GM12875 (cell line): ENCODE measurements around the gene RNF123.
"Not testable (repeated sequence)": the region's sequence is repeated elsewhere in the genome, so short reads cannot be mapped to it uniquely, and the experiment has no call there.

Experiments used
- H3K4me3 ChIP-seq: one replicate; pipeline ENCODE4 v1.5.1; 2011; ENCODE audit warnings: low read depth, low read length, control low read depth
- CTCF ChIP-seq: IDR thresholded peaks from 2 replicates; pipeline ENCODE4 v1.5.1; 2011; ENCODE audit warnings: low read depth, mild to moderate bottlenecking, control low read depth, inconsistent platforms, low read length, moderate library complexity, borderline replicate concordance; ENCODE audit not compliant: insufficient read depth

The RNF123 gene

GRCh38 chr3:49681232-49681522, 8.2 kb upstream of the RNF123 start:
- no peak for TF ChIP-seq CTCF
- H3K4me3 ChIP-seq, result no peak overlapping the region

GRCh38 chr3:49681543-49681942, 7.8 kb upstream of the RNF123 start:
- TF ChIP-seq CTCF, result no peak
- no peak overlapping the region for H3K4me3 ChIP-seq

DNA sequence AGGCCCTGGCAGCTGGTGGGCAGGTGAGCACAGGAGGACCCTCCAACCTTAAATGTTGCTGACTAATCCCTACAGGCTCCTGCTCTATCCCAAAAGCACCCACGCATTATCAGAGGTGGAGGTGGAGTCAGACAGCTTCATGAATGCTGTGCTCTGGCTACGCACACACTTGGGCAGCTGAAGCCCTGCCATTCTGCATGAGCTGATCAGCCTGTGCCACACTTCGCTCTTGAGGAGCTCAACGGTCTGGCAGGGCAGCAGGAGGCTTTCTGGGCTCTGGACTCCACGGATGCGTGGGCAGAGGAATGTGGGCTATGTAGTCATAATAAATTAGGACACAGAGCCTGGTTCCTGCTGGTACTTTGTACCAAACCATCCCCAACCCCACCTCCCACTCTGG, 6.2 kb upstream of the RNF123 start:
- no peak for TF ChIP-seq CTCF
- H3K4me3 ChIP-seq, result no peak overlapping the region

GRCh38 chr3:49684453-49684852, 4.9 kb upstream of the RNF123 start:
- H3K4me3 ChIP-seq, result not testable (repeated sequence)

GRCh38 chr3:49685103-49685502, 4.3 kb upstream of the RNF123 start:
- H3K4me3 ChIP-seq, result not testable (repeated sequence)

DNA sequence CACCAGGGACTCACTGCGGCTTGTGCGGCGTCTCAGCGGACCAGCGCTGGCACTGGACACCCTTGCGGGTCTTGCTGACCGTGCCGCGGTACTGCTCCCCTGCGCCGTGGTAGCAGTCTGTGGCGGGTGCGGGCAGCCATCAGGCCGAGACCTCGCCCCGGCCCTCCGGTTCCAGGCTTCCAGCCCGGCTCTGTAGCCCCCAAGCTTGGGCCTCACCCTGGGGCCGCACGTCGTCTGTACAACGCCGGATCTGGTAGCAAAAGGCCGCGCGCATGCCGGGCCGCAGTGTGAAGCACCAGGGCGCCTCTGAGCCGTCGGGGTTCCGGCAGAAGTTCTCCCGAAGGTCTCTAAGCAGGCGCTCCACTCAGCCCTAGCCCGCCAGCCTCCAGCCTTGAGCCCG, 3.5 kb upstream of the RNF123 start:
- H3K4me3 ChIP-seq, result not testable (repeated sequence)

DNA sequence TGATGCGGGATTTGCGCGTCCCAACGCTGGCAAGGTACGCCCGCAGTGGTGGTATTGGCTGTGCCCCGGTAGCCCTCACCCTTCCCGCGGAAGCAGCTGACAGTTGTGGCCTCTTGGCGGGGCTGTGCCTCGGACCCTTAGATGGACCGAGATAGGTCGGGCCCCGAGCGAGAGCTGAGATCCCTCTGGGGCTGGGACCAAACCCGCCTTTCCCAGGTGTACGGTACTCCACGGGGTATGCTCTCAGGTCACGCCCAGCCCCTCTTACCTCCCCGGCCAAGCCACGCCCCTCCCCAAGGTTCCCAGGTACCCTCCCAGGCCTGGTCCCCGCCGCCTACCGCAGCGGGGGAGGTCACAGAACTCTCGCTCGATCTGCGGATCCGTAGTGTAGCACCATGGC, 3.0 kb upstream of the RNF123 start:
- not testable (repeated sequence) for H3K4me3 ChIP-seq

DNA sequence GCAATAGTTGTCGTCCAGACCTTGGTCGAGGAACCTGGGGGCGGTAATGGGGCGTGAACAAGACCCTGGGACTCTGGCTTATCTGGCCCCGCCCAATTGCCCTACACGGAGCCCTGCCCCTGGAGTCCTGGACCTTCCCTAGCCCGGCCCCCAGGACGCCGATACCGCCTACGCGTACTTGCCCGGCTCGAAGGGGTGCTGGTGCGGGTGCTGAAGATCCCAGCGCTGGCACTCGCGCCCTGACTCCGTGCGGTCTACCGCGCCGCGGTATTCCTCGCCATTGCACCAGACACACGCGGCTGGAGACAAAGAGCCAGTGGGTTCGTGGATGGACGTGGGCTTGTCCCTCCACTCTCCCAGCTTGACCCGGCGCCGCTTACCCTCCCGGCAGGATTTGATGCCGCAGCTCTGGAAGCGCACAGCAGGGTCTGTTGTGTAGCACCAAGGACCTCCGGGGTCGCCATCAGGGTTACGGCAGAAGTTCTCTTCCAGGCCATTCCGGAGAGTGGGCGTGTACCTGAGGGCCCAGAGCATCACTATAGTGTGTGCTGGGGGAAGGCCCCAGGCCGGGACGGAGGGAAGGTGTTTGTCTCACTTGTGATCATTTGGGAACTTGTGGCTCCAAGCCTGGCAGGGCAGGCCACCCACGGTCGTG, 2.5 kb upstream of the RNF123 start:
- H3K4me3 ChIP-seq, result not testable (repeated sequence)

- H3K4me3 ChIP-seq, result not testable (repeated sequence)
Observed at GRCh38 chr3:49687424-49687795, 1.9 kb upstream of the RNF123 start.

- H3K4me3 ChIP-seq, result peak overlapping the region; percentile 71
Observed at GRCh38 chr3:49688338-49689045, 865 bp upstream of the RNF123 start.

DNA sequence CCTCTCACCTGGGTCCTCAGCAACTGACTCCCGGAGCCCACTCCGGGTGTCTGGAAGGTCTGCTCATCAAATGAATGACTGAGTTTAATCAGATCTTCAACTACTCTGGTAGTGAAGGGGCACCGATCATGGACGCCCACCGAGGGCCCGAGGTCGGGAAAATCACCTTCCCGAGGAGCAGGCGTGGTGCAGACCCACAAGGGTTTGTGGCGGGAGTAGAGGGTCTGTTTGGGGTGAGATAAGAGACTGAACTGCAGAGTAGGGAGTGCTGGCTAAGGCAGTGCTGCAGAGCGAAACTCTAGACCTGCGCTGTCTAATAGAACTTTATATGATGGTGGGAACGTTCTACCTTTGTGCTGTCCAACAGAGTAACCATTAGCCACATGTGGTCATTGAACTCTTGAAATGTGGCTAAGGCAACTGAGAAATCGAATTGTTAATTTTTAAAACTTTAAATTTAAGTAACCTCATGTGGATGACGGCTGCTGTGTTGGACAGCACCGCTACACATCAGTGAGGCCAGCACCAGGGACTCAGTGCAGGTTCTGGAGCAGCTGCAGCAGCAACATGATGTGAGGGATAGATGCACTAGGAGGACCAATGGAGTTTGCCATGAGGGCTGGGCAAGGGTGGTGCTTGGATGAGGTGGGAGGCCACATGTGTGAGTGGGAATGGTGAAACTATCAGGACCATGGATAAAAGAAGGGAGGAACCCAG, 709 bp downstream of the RNF123 start:
- H3K4me3 ChIP-seq, result peak overlapping the region; percentile 71

GRCh38 chr3:49690856-49691255, 1.5 kb downstream of the RNF123 start:
- H3K4me3 ChIP-seq, result not testable (repeated sequence)

- not testable (repeated sequence) for H3K4me3 ChIP-seq
Observed at GRCh38 chr3:49691481-49691880, 2.1 kb downstream of the RNF123 start.

DNA sequence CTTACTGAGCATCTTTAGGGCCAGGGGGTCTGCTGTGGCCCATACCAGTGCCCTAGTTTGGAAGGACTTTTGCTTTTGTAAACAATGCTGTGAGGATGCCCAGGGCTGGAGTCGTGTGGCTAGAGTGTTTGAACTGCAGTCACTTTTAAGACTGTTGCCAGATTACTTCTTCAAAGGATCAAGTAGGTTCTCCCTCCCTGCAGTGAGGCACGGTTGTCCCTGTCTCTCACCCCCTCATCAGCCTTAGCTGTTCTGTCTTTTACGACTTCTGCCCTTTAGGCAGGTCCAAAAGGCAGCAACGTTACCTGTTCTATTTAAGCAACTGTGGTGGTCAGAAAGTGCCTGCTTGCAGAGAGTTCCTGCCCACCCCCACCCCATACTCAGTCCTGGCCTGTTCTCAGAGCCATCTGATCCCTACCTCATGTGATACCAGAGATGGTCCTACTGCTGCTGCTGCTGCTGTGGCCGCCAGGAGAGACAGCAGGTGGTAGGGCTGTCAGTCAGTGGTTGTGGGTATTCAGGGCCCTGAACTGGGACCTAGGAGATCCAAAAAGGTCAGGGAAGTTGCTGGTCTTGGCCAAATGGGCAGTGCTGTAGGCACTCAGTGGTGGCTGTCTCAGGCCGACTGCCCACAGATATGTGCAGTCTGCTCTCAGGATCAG, 5.2 kb downstream of the RNF123 start:
- H3K4me3 ChIP-seq, result not testable (repeated sequence)

DNA sequence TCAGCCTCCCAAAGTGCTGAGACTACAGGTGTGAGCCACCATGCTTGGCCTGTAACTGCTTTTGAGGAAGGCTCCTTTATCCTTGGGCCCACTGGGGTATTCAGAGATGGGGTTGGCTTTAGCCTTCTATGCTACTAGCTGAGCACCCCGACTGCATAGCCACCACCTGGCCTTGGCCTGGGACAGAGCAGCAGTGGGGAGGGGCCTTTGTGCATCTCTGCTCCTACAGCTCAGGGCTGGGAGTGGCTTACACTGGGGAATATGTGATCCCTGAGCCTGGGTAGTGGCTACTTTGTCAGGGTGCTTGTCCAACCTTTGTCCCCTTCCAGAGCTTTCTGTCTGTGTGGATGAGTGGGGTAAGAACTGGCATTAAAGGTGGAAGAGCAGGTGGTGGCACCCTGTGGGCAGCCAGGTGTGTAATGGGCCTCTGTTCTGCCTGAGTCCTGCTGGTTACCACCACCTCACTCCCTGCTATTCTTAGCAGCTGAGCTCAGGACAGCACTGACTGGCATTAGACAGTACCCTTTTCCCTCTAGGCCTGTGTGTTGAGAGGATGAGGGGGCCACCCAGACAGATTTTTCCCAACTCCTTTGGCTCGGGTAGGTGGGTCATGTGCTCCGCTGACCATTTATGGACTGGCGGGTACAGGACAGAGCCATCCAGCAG, 6.1 kb downstream of the RNF123 start:
- H3K4me3 ChIP-seq, result not testable (repeated sequence)
